GM12874 (cell line): ENCODE measurements around the gene STAP2.

ENCODE experiments used
- CTCF ChIP-seq: IDR thresholded peaks from 2 replicates; pipeline ENCODE4 v1.5.1; 2011; ENCODE audit warnings: low read depth, mild to moderate bottlenecking, control low read depth, low read length, moderate library complexity; ENCODE audit not compliant: insufficient read depth

STAP2 gene

GRCh38 chr19:4358709-4359626 is 20.3 kb upstream of the STAP2 start:
- no peak for TF ChIP-seq CTCF

DNA sequence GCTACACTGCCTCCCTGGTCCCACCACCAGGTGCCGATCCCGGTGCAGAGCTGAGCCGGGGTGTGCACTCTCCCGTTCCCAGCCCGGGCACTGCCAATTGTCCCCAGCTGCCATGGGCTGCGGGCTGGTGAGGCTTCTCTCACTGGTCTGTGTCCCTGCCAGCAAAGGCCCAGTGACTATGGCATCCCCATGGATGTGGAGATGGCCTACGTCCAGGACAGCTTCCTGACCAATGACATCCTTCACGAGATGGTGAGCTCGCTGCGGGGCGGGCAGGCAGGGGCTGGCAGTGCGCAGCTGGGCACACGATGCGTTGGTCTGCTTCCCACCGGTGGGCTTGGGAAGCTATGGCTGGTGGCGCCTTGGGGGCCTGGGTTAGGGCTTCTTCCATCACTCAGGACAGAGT is 19.3 kb upstream of the STAP2 start:
- TF ChIP-seq CTCF: no peak

DNA sequence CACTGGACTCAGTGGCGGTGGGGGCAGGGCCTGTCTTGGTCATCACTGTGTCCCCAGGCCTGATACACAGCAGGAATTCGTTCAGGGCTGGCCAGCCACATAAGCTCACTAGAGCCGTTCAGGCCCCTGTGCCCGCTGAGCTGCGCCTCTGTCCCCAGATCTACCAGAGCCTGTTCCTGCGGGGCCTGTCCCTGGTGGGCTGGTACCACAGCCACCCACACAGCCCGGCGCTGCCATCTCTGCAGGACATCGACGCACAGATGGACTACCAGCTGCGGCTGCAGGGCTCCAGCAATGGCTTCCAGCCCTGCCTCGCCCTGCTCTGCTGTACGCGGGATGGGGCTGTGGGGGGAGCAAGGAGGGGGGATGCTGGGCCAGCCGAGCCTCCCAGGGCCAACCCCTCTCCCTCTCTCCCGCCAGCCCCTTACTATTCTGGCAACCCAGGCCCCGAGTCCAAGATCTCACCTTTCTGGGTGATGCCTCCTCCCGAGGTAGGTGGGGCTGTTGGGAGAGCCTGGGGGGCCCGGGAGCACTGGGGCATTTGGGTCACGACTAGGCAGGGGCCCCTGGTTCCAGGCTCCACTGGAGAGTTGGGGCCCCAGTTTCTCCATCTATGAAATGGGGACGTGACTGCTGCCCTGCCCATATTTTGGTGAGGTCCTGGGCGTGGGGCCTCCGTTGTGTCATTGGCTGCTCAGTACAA is 18.6 kb upstream of the STAP2 start:
- no peak for TF ChIP-seq CTCF

GRCh38 chr19:4354897-4355296 is 16.3 kb upstream of the STAP2 start:
- TF ChIP-seq CTCF: no peak

DNA sequence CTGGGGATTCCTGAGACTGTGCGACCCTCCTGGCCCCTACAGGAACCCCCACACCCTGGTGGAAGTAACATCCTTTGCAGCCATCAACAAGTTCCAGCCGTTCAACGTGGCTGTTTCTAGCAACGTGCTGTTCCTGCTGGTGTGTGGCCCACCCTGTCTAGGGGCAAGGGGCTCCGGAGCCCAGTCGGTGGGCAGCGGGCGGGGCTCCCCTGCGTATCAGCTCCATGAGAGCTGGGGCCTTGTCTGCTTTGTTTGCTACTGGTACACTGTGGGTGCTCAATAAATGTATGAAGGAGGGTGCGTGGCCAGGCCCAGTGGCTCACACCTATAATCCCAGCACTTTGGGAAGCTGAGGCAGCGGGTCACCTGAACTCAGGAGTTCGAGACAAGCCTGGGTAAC is 15.7 kb upstream of the STAP2 start:
- TF ChIP-seq CTCF: no peak

GRCh38 chr19:4352701-4353121 is 14.1 kb upstream of the STAP2 start:
- TF ChIP-seq CTCF: peak; percentile 91

DNA sequence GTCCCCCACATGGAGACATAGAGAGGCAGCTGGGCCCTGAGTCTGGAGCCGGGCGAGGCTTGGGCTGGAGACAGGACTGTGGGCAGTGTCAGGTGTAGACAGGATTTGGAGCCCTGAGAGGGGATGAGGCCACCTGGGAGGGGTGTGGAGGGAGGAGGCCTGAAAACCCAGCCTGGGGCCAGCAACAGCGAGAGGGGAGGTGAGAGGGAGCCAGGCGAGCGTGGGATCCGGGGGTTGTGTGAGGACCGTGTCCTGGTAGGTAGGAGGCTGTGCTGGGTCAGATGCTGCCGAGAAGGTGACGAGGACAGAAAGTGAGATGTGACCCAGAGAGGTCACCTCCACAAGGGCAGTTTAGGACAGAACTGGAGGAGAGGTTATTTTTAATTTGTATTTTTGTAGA is 12.1 kb upstream of the STAP2 start:
- TF ChIP-seq CTCF: no peak
